SW480 (cell line): ENCODE results near the gene LIG4.

ENCODE experiments used
- DNase-seq: peaks from one replicate; pipeline ENCODE4 v3.0.0-alpha.2; 2016; ENCODE audit warnings: low spot score

The LIG4 gene

GRCh38 chr13:108193806-108194205 is 21.5 kb downstream of the LIG4 start:
- no peak for DNase-seq

- no peak for DNase-seq
These were observed 24.4 kb downstream of the LIG4 start for GRCh38 chr13:108190897-108191296.

- no peak for DNase-seq
These were observed 27.1 kb downstream of the LIG4 start for GRCh38 chr13:108188260-108188659.

- DNase-seq = no peak
These were observed 30.1 kb downstream of the LIG4 start for GRCh38 chr13:108185223-108185622.

- DNase-seq = no peak
These were observed 32.7 kb downstream of the LIG4 start for GRCh38 chr13:108182652-108183051.

GRCh38 chr13:108178078-108178477 is 37.3 kb downstream of the LIG4 start:
- no peak for DNase-seq

GRCh38 chr13:108176685-108177274 is 38.6 kb downstream of the LIG4 start:
- DNase-seq = no peak

- no peak for DNase-seq
These were observed 46.4 kb downstream of the LIG4 start for GRCh38 chr13:108168929-108169328.

GRCh38 chr13:108166078-108166477 is 49.3 kb downstream of the LIG4 start:
- no peak for DNase-seq

- DNase-seq = no peak
These were observed 56.6 kb downstream of the LIG4 start for GRCh38 chr13:108158746-108159145.
